ENCODE measurements around the gene IRAK3.

IRAK3 gene

GRCh38 chr12:66275040-66275439, 86.0 kb downstream of the IRAK3 start:
- no peak for DNase-seq (ENCODE audit: extremely low spot score)
- no peak for TF ChIP-seq CTCF (IDR thresholded peaks at IDR 0.05; ENCODE audit: control extremely low read depth, extremely low read depth, low read depth, missing control alignments)
- ChIA-PET POLR2A (no interaction called here), CTCF (interaction anchor here (7.5 kb wide), 1 partner anchor 419 kb away, joined by 58 read pairs; no protein-coding TSS in a partner anchor)

- no peak for DNase-seq (ENCODE audit: extremely low spot score)
- ChIA-PET POLR2A (no interaction called here), CTCF (interaction anchor here (0.6 to 2.0 kb wide), 14 partner anchors 9 to 443 kb away, joined by 3 to 10 read pairs (median 3); no protein-coding TSS in a partner anchor)
- peak; percentile 64 for TF ChIP-seq CTCF (IDR thresholded peaks at IDR 0.05; ENCODE audit: control extremely low read depth, extremely low read depth, low read depth, missing control alignments)
Measured at GRCh38 chr12:66279123-66279712, 90.2 kb downstream of the IRAK3 start.

- ChIA-PET POLR2A (no interaction called here), CTCF (interaction anchor here (1.6 to 2.2 kb wide), 2 partner anchors 22 to 412 kb away, joined by 4 to 7 read pairs; partner anchors contain the start of gene HELB)
- DNase-seq (ENCODE audit: extremely low spot score): no peak
- TF ChIP-seq CTCF (IDR thresholded peaks at IDR 0.05; ENCODE audit: control extremely low read depth, extremely low read depth, low read depth, missing control alignments): no peak
Measured at GRCh38 chr12:66280561-66280960, 91.5 kb downstream of the IRAK3 start.

GRCh38 chr12:66282244-66282643, 93.2 kb downstream of the IRAK3 start:
- DNase-seq (ENCODE audit: extremely low spot score): no peak
- ChIA-PET POLR2A (no interaction called here), CTCF (interaction anchor here (1.3 to 2.2 kb wide), 5 partner anchors 10 to 410 kb away, joined by 3 to 11 read pairs (median 4); no protein-coding TSS in a partner anchor)
- no peak for TF ChIP-seq CTCF (IDR thresholded peaks at IDR 0.05; ENCODE audit: control extremely low read depth, extremely low read depth, low read depth, missing control alignments)

GRCh38 chr12:66287275-66287674, 98.3 kb downstream of the IRAK3 start:
- POLR2A ChIA-PET: no interaction called here
- no peak for DNase-seq (ENCODE audit: extremely low spot score)
- CTCF ChIA-PET: no interaction called here
- no peak for TF ChIP-seq CTCF (IDR thresholded peaks at IDR 0.05; ENCODE audit: control extremely low read depth, extremely low read depth, low read depth, missing control alignments)

- ChIA-PET CTCF (no interaction called here), POLR2A (no interaction called here)
- no peak for DNase-seq (ENCODE audit: extremely low spot score)
- no peak for TF ChIP-seq CTCF (IDR thresholded peaks at IDR 0.05; ENCODE audit: control extremely low read depth, extremely low read depth, low read depth, missing control alignments)
Measured at GRCh38 chr12:66288121-66288520, 99.1 kb downstream of the IRAK3 start.

Data from GM10248 (cell line).